HG02642 (cell line): ENCODE data around the gene SYCP3.

Source experiments
- ATAC-seq: cut with Tn5 transposase; IDR thresholded peaks from one replicate; pipeline ENCODE4 v1.9.1; 2021; ENCODE audit warnings: mild to moderate bottlenecking; ENCODE audit not compliant: unreplicated experiment, poor library complexity

The SYCP3 gene

GRCh38 chr12:101738920-101739665 is at the start of gene SYCP3:
TSS of gene SYCP3 (minus strand) at chr12:101739462. CDS start at chr12:101737935, 1,527 bp downstream.
- ATAC-seq = no peak

DNA sequence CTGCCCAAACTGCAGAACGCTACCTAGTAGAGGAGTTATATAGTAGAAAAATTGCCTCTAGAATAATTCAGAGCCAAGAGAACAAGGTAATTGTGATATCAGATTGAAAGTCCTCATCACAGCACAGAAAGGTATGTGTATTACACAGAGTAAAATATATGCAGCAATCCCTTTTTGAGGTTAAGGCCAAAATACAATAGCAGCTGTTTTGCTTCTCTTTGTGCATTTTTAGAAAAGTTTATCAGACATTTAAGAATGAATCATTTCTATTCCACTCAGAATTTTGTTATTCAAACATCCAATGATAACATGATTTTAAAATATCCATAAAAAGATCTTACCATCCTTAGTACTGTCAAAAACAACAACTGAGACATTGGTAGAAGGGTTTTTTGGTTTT is 46.4 kb upstream of the SYCP3 start:
- no peak for ATAC-seq

DNA sequence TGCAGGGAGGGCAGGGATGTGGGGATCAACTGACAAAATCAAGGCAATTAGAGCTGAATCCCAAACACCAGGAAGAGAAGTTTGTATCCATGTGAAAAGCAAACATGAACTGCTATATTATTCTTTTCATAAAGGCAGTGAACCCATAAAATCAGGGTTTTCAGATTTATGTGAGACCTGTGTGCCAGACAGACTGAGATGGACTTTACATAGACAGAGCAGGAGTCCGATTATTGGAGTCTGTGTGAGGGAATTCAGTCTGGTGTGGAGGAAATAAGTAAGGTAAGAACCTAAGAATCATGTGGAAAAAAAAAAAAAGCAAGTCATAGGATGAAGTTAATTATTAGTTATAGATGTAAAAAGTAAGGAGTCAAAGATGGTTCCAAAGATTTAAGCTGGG is 45.1 kb upstream of the SYCP3 start:
- no peak for ATAC-seq

- no peak for ATAC-seq
Measured at GRCh38 chr12:101783838-101784237, 44.6 kb upstream of the SYCP3 start.

DNA sequence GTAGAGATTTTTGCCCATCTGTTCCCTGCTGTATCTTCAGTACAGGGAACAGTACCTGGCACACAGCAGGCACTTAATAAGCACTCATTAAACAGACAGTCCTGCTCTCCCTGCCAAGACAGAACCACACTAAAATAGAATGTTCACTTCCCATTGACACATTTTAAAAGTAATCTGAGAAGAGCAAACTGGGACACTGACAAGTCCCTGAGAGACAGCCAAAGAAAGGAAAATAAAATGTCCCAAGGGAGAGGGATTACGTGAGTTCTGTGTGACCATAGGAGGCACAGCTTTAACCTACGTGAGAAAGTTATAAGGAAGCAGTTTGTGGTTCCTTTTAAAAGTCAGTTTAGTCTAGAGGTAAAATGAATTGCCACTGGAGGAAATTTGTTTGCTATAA is 43.9 kb upstream of the SYCP3 start:
- no peak for ATAC-seq

- ATAC-seq = no peak
Measured at GRCh38 chr12:101782273-101782731, 43.0 kb upstream of the SYCP3 start.

GRCh38 chr12:101781834-101782233 is 42.6 kb upstream of the SYCP3 start:
- ATAC-seq = no peak

DNA sequence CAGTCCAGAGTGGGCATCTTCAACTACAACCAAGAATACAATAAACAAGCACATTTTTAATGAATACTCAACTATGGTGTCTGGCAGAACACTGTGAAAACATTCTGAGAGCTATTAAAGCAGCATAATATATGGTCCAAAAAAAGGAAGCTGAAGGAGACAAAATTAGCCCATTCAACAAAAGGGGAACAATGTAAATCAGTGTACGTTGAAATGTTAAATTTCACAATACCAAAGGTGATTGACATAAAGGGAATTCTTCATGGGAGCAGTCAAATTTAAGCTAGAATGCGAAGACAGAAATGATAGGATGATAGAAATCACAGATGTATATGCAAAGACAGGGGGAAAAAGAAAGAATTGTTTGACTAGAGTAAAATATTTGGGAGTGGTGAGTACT is 41.3 kb upstream of the SYCP3 start:
- no peak for ATAC-seq

DNA sequence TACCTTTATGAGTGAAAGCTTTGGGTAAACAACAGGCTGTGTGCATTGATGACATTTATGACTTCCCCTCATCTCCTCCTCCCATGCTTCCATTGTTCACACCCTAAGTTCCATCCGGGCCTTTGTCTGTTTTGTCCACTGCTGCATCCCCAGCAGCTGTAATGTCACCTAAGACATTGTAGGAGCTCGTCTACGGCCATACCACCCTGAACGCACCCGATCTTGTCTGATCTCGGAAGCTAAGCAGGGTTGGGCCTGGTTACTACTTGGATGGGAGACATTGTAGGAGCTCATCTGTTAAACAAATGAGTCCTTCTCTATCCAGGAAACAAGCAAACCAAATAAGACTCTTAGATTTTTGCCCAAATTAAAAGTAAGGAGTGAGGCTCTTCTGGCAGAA is 40.4 kb upstream of the SYCP3 start:
- no peak for ATAC-seq

DNA sequence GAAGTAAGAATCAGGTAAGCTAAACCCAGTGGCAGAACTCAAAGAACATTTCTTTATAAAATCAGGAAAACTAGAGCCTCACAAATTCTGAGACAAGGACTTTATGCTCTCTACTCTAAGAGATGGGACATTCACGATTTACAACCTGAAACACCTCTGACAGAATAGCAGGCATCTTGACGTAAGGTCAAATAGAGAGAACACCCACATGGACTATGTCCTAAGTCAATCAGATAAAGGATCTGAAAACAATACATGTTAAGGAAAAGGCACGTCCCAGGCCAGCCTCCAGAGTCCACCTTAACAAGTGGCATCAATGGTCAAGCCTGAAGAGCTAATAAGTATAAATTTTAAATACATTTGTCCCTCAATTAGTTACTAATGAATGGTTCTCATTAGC is 39.9 kb upstream of the SYCP3 start:
- ATAC-seq = no peak

DNA sequence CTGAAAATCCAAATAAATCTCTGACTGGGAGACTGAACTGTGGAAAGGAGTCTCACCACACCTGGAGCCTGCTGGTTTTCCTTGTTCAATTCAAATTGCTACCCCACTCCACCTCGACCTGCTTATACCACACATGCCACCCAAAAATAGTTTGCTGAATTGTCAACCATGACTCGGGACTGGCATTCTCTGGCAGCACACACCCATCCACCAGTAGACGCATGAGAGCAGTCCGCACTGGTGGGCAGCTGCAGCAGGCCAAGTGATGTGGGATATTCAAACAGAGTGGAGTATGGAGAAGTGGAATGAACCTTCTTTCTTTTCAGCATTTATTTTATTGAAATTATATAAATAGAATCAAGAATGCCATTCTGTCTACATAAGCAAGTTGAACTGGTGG is 38.7 kb upstream of the SYCP3 start:
- no peak for ATAC-seq

GRCh38 chr12:101777485-101777884 is 38.2 kb upstream of the SYCP3 start:
- ATAC-seq = no peak

DNA sequence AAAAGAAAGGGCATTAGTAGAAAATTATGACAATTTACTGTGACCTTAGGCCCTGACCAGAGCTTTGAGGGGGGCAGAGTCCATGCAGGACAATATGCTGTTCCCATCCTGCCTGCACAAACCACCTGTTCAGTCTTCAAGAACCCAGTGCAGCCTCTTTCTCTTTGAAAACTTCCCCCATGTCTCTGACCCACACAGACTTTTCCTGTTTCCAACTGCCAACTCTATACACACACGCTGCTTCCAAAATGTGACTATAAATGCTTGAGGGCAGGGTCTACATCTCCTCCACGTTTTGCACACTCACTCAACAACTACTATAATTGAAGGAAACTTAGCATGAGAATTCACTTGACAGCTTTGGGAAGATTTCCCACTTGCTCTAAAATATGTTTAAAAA is 36.6 kb upstream of the SYCP3 start:
- ATAC-seq = no peak

DNA sequence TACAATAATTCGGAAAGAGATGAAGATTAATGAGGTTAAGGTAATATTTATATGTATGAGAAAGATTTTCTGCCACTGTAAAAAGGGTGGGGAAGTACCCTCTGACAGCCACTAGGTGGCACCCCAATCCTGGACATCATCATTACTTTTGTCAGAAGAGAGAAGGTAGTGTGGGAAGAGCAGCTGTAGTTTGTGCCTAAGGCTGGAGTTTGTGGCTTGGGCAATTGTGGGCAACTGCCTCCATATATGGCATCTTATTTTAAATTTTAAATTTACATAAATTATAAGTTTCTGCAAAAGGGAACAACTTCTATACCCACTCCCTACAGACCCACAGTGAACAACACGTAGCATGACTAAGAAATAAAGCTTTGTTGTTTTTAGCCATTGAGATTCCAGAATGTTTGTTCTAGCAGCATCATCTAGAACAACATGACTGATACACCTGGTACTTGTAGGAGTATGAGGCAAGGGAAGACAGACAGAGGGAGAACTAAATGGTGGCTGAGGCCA is 34.4 kb upstream of the SYCP3 start:
- peak; percentile 77 for ATAC-seq

GRCh38 chr12:101772012-101772775 is 32.9 kb upstream of the SYCP3 start:
- no peak for ATAC-seq

- no peak for ATAC-seq
Measured at GRCh38 chr12:101769865-101770264, 30.6 kb upstream of the SYCP3 start.

GRCh38 chr12:101768781-101769180 is 29.5 kb upstream of the SYCP3 start:
- no peak for ATAC-seq

DNA sequence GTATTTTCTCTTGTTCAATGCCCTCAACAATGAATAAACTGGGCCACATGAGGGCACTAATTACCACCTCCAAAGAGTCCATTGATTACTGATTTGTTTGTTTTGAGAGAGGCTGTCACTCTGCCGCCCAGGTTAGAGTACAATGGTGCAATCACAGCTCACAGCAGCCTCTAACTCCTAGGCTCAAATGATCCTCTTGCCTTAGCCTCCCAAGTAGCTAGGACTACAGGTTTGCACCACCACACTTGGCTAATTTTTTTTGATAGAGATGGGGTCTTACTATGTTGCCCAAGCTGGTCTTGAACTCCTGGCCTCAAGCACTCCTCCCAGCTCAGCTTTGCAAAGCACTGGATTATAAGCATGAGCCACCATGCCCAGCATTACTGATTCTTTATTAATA is 28.3 kb upstream of the SYCP3 start:
- ATAC-seq = no peak

DNA sequence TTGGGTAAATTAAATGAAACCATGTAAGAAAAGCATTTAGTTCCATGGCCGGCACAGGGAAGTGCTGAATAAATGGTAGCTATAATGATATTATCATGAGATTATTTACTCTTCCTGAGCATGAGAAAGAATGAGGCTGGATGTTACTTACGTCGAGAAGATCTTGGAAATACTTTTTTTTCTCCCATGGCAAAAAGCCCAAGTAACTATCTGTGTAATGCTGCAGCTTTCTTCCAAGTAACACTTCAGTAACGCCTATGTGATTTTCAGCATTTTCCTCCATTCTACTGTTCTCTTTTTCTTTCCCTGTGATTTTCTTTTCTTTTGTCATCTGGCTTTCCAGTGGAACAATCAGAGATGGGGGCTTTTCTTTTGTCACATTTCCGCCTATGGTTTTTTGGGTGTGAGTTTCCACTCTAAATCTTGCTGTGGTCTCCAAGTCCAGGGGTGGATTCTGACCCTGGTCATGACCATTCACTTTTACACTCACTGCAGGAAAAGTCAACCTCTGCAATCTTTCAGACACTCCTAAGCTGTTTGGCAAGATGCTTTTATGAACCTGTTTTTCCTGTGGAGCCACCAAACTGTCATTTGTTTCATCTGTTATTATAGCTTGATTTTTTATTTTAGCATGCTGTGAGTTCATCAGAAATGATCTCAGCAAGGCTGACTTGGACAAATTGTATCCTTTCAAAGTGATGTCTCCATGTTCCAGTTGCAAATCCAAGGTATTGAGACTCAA is 25.0 kb upstream of the SYCP3 start:
- no peak for ATAC-seq

DNA sequence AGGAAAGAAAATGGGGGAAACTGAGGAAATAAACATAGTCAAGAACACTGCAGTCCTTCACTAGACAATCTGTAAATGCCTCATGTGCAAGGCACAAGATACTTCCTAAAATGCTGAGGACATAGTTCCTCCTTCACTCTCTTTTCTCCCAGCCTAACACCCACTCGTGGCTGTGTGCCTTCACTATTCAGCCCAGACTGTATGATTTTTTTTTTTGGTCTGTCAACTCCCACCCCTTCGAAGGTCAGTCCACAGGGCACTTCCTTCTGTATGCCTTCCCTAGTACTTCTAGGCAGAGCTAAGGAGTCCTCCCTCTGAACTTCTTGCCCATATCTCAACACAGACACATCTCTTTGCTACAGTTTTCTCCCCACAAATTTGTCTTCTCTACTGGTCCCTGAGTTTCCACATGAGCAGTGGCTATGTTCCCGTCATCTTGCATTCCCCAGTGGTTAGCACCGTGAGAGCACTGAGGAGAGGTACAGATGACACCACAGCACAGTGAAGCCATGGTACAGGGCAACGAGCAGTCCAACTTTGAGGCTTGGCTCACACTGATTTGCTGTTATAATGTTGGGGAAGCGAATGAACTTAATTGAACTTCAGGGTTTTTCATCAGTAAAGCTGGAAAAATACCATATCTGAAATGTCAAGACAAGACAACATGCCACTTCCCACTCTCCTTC is 24.1 kb upstream of the SYCP3 start:
- ATAC-seq = no peak
